HepG2 (cell line): ENCODE measurements around the gene ZCCHC4. TPM values are rescaled to one million over a fixed set of nuclear protein-coding genes. Genes with fewer than 3 reads are reported as not detected.

Experiments used
- ATAC-seq: fragments of 200-7000 bp; cut with Tn5 transposase; 3 replicates; pipeline ENCODE4 v1.9.1; 2020; ENCODE audit warnings: mild to moderate bottlenecking, moderate library complexity
- BruUV-seq: library from RNA; stranded (reverse); fragments of 400-500 nt; replicated peaks from 2 replicates; lab custom pipeline; 2021; lab: Mats Ljungman, UMichigan
- CTCF ChIA-PET: fragments of 300-600 bp; formaldehyde crosslinking; extraction: SDS; loops from one replicate; lab custom pipeline; 2021; ENCODE audit warnings: low total read pairs, inconsistent platforms, low intra/inter-chr PET ratio; lab: Yijun Ruan, JAX
- POLR2A ChIA-PET: fragments of 350-600 bp; sonication (Branson Sonifier 250); formaldehyde crosslinking; loops from one replicate; lab custom pipeline; 2020; ENCODE audit warnings: antibody characterized with exemption, inconsistent platforms; lab: Yijun Ruan, JAX
- DNase-seq: peaks from one replicate; pipeline ENCODE4 v3.0.0-alpha.2; 2015; ENCODE audit warnings: low spot score
- FAIRE-seq: peaks from 3 replicates; lab custom pipeline; 2011; peaks lifted over from hg19 to GRCh38; lab: Jason Lieb, UNC
- H2AFZ ChIP-seq: one replicate; pipeline ENCODE4 v1.6.1; 2011; ENCODE audit warnings: low read length, inconsistent platforms
- H3K27ac ChIP-seq: fragments of 300-600 bp; 3 replicates; pipeline ENCODE4 v1.8.0; 2011; ENCODE audit warnings: mixed run types, mild to moderate bottlenecking, mixed read lengths, low read length, inconsistent platforms; ENCODE audit not compliant: insufficient read depth; ENCODE audit errors: extremely low read length
- H3K27me3 ChIP-seq, 2 experiments: fragments of 200-600 bp in 1 of 2; 2 replicates in 1 of 2; 3 replicates in 1 of 2; pipeline versions ENCODE4 v1.6.0 to v1.8.0; 2011; ENCODE audit warnings: low read length in 2 of 2, mild to moderate bottlenecking in 2 of 2, moderate library complexity in 2 of 2, inconsistent platforms in 1 of 2; ENCODE audit not compliant: insufficient read depth in 2 of 2, control insufficient read depth in 1 of 2
- H3K36me3 ChIP-seq, 2 experiments: fragments of 200-600 bp in 1 of 2; replicated peaks in 1 of 2; 2 replicates in 1 of 2; 3 replicates in 1 of 2; pipeline versions ENCODE4 v1.5.1 to v1.8.0; 2011; ENCODE audit warnings: low read length in 2 of 2, inconsistent platforms in 1 of 2; ENCODE audit not compliant: insufficient read depth in 2 of 2, control insufficient read depth in 1 of 2
- H3K4me1 ChIP-seq: 2 replicates; pipeline ENCODE4 v1.5.1; 2012; ENCODE audit warnings: low read length, inconsistent platforms; ENCODE audit not compliant: insufficient read depth
- H3K4me2 ChIP-seq: 2 replicates; pipeline ENCODE4 v1.6.0; 2011; ENCODE audit warnings: low read depth, low read length, inconsistent platforms
- H3K4me3 ChIP-seq, 3 experiments: fragments of 200-600 bp in 1 of 3; sonication (generic), shearing (Covaris generic) in 1 of 3; replicated peaks in 1 of 3; 2 replicates each; pipeline ENCODE4 v1.5.1; 2011 to 2016; ENCODE audit warnings: low read length in 3 of 3, inconsistent platforms in 2 of 3, low read depth in 2 of 3, mild to moderate bottlenecking in 2 of 3, control low read depth in 1 of 3, mixed read lengths in 1 of 3; ENCODE audit not compliant: insufficient read depth in 1 of 3
- H3K79me2 ChIP-seq: one replicate; pipeline ENCODE4 v1.6.1; 2011; ENCODE audit warnings: low read length, inconsistent platforms; ENCODE audit not compliant: insufficient read depth
- H3K9ac ChIP-seq: 2 replicates; pipeline ENCODE4 v1.6.0; 2011; ENCODE audit warnings: mild to moderate bottlenecking, low read depth, low read length, inconsistent platforms; ENCODE audit not compliant: insufficient read depth
- H3K9me3 ChIP-seq: 2 replicates; pipeline ENCODE4 v1.5.1; 2012; ENCODE audit warnings: mild to moderate bottlenecking, low read length
- H4K20me1 ChIP-seq: 2 replicates; pipeline ENCODE4 v1.6.0; 2011; ENCODE audit warnings: inconsistent platforms, mild to moderate bottlenecking, low read length, moderate library complexity; ENCODE audit not compliant: insufficient read depth
- AFF4 ChIP-seq: sonication (generic); formaldehyde crosslinking; IDR thresholded peaks from 2 replicates; pipeline ENCODE4 v1.4.0; 2020; ENCODE audit warnings: missing genetic modification reagents
- FOXA1 ChIP-seq, 2 experiments: fragments of 450-650 bp in 1 of 2; sonication (generic) in 1 of 2; formaldehyde crosslinking in 1 of 2; IDR thresholded peaks; 2 replicates each; pipeline versions ENCODE4 v1.4.0 to v1.6.1; 2016 to 2020; ENCODE audit warnings: missing genetic modification reagents in 1 of 2
- FOXJ3 ChIP-seq: sonication (generic); formaldehyde crosslinking; IDR thresholded peaks from 2 replicates; pipeline ENCODE4 v1.4.0; 2020; ENCODE audit warnings: missing genetic modification reagents, mild to moderate bottlenecking, borderline replicate concordance
- FOXK1 ChIP-seq: sonication (generic); formaldehyde crosslinking; IDR thresholded peaks from 2 replicates; pipeline ENCODE4 v1.4.0; 2020; ENCODE audit warnings: low read depth, missing genetic modification reagents, borderline replicate concordance
- HIVEP1 ChIP-seq: sonication (generic); formaldehyde crosslinking; IDR thresholded peaks from 2 replicates; pipeline ENCODE4 v1.4.0; 2020; ENCODE audit warnings: mild to moderate bottlenecking, missing genetic modification reagents
- KLF11 ChIP-seq: IDR thresholded peaks from 2 replicates; pipeline ENCODE4 v1.6.1; 2016; ENCODE audit warnings: missing compliant biosample characterization
- NAIF1 ChIP-seq: sonication (generic); formaldehyde crosslinking; IDR thresholded peaks from 2 replicates; pipeline ENCODE4 v1.5.0; 2020; ENCODE audit warnings: mild to moderate bottlenecking, missing genetic modification reagents, borderline replicate concordance
- RBM22 ChIP-seq: fragments of 200-400 bp; formaldehyde crosslinking; optimal IDR thresholded peaks from 2 replicates; pipeline ENCODE3; 2017; ENCODE audit warnings: mild to moderate bottlenecking, low read length, moderate library complexity
- TERF1 ChIP-seq: sonication (generic); formaldehyde crosslinking; IDR thresholded peaks from 2 replicates; pipeline ENCODE4 v1.8.0; 2022; ENCODE audit warnings: mild to moderate bottlenecking, missing genetic modification reagents, moderate library complexity
- TFDP1 ChIP-seq: IDR thresholded peaks from 2 replicates; pipeline ENCODE4 v1.6.1; 2016; ENCODE audit warnings: missing compliant biosample characterization, missing genetic modification reagents, borderline replicate concordance
- ZNF552 ChIP-seq: sonication (generic); formaldehyde crosslinking; IDR thresholded peaks from 2 replicates; pipeline ENCODE4 v1.9.0; 2022; ENCODE audit warnings: missing genetic modification reagents, mild to moderate bottlenecking, borderline replicate concordance
- ZNF557 ChIP-seq: sonication (generic); formaldehyde crosslinking; IDR thresholded peaks from 2 replicates; pipeline ENCODE4 v1.4.0; 2020; ENCODE audit warnings: missing genetic modification reagents
- ZNF660 ChIP-seq: sonication (generic); formaldehyde crosslinking; IDR thresholded peaks from 2 replicates; pipeline ENCODE4 v1.5.1; 2020; ENCODE audit warnings: mild to moderate bottlenecking, low read depth, missing genetic modification reagents, borderline replicate concordance
- ZNF800 ChIP-seq: sonication (generic); formaldehyde crosslinking; IDR thresholded peaks from 2 replicates; pipeline ENCODE4 v1.4.0; 2020; ENCODE audit warnings: missing genetic modification reagents
- ZSCAN29 ChIP-seq: sonication (generic); formaldehyde crosslinking; conservative IDR thresholded peaks from 2 replicates; pipeline ENCODE4 v1.4.0; 2020; ENCODE audit warnings: mild to moderate bottlenecking, missing genetic modification reagents
- WGBS: methylation state at CpG from one replicate; pipeline ENCODE4 v1.1.6; 2017; ENCODE audit warnings: low lambda C conversion rate; 5-methylcytosine and 5-hydroxymethylcytosine counted together
- in situ Hi-C: cut with HindIII; loops from 2 replicates; pipeline ENCODE4 v1.10.0; 2017; ENCODE audit warnings: low pct_unique_long_range_greater_than_20kb; ENCODE audit not compliant: extremely low pct_ligation_motif_present
- intact Hi-C: fragments of 100-400 bp; cut with micrococcal nuclease; formaldehyde crosslinking; loops from one replicate; pipeline ENCODE4 v1.10.0; 2022; ENCODE audit not compliant: unreplicated experiment
- polyA plus RNA-seq, 8 experiments: library from polyadenylated mRNA; depleted of rRNA in 3 of 8; stranded (reverse) in 7 of 8; unstranded in 1 of 8; fragments of >200 nt; fragmentation: Illumina TruSeq in 4 of 8; extraction: Trizol in 4 of 8; gene quantifications; 2 replicates each; pipeline versions ENCODE4 v1.2.1 to v1.2.3, GENCODE V29; 2011 to 2016; ENCODE audit warnings: low read depth in 4 of 8, missing spikeins in 1 of 8, mixed read lengths in 1 of 8; ENCODE audit not compliant: insufficient read depth in 1 of 8
- total RNA-seq, 5 experiments: library from RNA; depleted of rRNA; stranded (reverse); fragments of >200 nt; fragmentation: Illumina TruSeq; extraction: Trizol; gene quantifications; 2 replicates each; pipeline ENCODE4 v1.2.3, GENCODE V29; 2016; ENCODE audit warnings: low read depth in 1 of 5

ZCCHC4 gene
- total and polyA plus RNA-seq, 2 of the 13 experiments (the other 11 are each of a cell fraction or from before 2014, with no cell fraction given) = 13.2 to 15.0 TPM

GRCh38 chr4:25370242-25370641, 57.7 kb downstream of the ZCCHC4 start:
- FAIRE-seq (no peak), DNase-seq (no peak), ATAC-seq (no peak)
- peaks cover 2 to 7% of the 10 kb centered on the region in 2 experiments; a peak in 2 of 5 replicates for H3K36me3 ChIP-seq
- no peak for TF ChIP-seq TFDP1
- TF ChIP-seq ZSCAN29 (CRISPR knock-in tag) = no peak
- TF ChIP-seq HIVEP1 (CRISPR knock-in tag) = no peak
- no peak for TF ChIP-seq TERF1
- no peak for TF ChIP-seq ZNF800 (CRISPR knock-in tag)
- TF ChIP-seq KLF11 (CRISPR knock-in tag) = no peak
- no peak for TF ChIP-seq ZNF552
- no peak for TF ChIP-seq ZNF660 (CRISPR knock-in tag)
- TF ChIP-seq FOXA1 (IDR thresholded peaks at IDR 0.05) = no peak
- TF ChIP-seq FOXA1 (CRISPR knock-in tag; IDR thresholded peaks at IDR 0.05) = no peak
- TF ChIP-seq ZNF557 (CRISPR knock-in tag) = no peak
- no peak for TF ChIP-seq NAIF1
- TF ChIP-seq AFF4 (CRISPR knock-in tag) = no peak
- no peak for TF ChIP-seq RBM22
- no peak for TF ChIP-seq FOXJ3 (CRISPR knock-in tag)
- no peak for TF ChIP-seq FOXK1 (CRISPR knock-in tag)
- TF ChIP-seq, all 625 proteins: peak for 0
- Histone ChIP-seq H3K79me2 (no peaks in the 10 kb centered on the region), H2AFZ (no peak overlapping the region), H3K9ac (no peak overlapping the region), H4K20me1 (no peaks in the 10 kb centered on the region), H3K27me3 (no peaks in the 10 kb centered on the region), H3K4me2 (no peak overlapping the region), H3K9me3 (no peaks in the 10 kb centered on the region), H3K4me3 (no peak overlapping the region), H3K27ac (no peak overlapping the region), H3K4me1 (peaks cover 55% of the 10 kb centered on the region)
- in situ Hi-C loops (loop anchor here (25.0 kb wide), 1 partner anchor 383 kb away; no protein-coding TSS in a partner anchor), intact Hi-C loops (loop anchor here (10.0 kb wide), 1 partner anchor 135 kb away; the partner anchor contains the start of gene PI4K2B)
- ChIA-PET POLR2A (no interaction called here), CTCF (no interaction called here)
- 88% methylated on average over 2 of the region's 2 CpGs for WGBS
- BruUV-seq = no TSS peak
